Activated naive CD4-positive, alpha-beta T cell treated with anti-CD3 and anti-CD28 coated beads, Interleukin-2, amount 50 U/mL, for 16 hours (primary cell): ENCODE data around the gene GDPD3.
"Not testable (repeated sequence)": the region's sequence is repeated elsewhere in the genome, so short reads cannot be mapped to it uniquely, and the experiment has no call there.

Experiments used
- DNase-seq: peaks from one replicate; pipeline ENCODE4 v3.0.0-alpha.2; 2020

The GDPD3 gene

DNA sequence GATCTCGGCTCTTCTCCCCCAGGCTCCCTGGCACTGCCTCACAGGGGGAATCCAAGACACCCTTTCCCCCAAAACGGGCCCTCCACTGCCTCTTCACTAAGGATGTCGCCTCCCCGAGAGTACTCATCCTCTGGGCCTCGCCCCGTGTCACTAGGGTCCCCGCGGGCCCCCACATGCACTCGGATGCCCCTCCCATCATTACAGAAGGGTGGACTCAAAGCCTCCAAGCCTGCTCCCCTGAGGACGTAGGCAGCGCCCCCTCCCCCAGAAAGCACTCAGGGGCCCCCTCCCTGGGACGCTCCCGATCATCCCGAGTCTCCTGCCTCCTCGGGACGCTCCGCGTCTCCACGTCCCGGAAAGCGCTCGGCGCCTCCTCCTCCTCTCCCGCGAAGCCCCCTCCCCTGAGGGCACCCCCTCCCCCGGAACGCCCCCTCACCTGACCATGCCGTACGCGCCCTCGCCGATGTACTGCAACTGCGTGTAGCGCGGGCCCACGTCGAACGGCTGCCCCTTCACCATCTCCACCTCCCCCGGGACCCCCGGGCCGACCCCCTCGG, 9.3 kb upstream of the GDPD3 start:
- DNase-seq = peak; percentile 18

DNA sequence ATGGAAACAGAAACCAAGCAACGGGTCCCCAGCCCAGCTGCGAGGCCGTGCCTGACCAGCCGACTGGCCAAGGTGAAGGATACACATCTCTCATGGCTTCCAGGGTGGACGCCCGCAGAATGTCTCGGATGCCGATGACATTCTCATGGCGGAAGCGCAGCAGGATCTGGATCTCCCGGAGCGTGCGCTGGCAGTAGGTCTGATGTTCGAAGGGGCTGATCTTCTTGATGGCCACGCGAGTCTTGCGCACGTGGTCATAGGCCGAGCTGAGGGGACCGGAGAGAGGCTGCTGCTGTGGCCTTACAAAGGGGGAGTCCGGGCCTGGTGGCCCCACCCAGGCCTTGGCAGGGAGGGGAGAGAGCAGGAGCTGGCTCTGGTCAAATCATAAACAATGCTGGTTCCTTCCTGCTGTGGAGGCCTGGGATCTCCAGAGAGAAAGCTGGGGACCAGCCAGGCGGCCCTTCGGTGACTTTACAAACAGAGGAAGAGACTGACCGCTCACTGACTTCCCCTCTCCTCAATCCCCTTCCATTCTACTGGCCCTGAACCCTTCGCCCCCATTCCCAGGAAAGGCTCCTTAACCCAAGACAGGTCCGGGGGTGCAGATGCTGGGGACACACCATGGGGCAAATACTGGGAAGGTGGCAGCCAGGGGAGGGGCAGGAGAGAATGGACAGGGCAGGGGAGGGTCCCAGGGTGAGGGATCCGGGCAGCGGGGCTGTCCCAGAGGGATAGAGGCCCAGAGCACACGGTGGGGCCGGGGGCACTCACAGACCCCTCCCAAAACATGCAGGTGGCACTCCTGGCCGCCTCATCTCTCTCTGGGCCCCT, 8.6 kb upstream of the GDPD3 start:
- no peak for DNase-seq

DNA sequence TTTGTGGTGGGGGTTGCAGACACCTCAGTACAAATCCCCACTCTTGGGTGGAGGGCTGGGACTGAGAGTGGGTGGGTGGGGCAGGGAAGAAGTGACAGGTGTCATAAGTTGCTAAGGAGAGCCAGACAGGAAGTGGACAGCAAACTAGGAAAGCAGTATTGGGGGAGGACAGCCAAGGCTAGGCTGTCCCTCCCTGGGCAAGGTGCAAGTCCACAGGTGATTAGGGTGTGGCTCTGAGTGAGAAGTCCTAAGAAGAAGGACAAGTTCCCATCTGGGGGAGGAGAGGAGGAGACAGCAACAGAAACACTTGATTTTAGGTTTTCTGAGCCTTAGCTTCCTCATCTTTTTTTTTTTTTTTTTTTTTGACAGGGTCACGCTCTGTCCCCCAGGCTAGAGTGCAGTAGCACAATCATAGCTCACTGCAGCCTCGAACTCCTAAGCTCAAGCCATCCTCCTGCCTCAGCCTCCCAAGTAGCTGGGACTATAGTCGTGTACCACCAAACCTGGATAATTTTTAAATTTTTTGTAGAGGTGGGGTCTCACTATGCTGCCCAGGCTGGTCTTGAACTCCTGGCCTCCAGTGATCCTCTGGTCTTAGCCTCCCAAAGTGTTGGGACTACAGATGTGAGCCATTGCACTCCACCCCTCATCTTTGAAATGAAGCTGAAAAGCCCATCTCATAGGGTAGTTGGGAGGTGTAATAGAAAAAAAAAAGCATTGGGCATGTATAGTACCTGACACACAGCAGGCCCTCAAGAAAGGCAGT, 7.2 kb upstream of the GDPD3 start:
- no peak for DNase-seq

DNA sequence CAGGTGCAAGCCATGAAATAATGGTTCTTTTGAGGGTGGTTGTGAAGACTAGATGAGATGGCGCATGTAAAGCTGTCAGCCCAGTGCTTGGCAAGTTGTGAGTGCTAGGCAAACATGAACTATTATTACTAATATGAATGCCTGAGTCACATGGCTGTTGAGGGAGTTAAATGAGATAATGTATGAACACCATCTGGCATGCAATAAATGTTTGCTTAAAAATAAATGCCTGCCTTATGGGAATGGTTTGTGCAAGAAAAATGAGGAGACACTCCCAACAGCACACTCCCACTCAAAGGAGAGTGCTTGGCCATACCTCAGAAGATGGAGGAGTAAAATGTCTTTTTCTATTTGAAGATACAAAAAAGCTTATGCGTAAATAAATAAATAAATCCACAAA, 6.1 kb upstream of the GDPD3 start:
- no peak for DNase-seq

DNA sequence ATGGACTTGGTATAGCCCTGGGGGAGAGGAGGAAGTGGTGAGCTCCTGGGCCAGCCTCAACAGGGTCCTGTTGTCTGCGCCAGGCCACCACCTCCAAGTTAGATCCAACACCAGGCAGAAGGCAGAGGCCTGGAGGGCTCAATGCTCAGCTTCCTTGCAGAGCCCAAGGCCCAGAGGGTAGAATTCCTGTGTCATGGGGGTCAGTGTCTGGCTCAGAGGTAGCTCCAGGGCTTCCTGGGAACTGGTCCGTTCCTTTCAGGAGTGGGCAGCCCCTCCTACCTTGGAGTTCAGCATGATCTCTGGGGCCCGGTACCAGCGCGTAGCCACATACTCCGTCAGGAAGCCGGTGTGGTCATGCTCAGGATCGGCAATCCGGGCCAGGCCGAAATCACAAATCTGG, 4.4 kb upstream of the GDPD3 start:
- no peak for DNase-seq

DNA sequence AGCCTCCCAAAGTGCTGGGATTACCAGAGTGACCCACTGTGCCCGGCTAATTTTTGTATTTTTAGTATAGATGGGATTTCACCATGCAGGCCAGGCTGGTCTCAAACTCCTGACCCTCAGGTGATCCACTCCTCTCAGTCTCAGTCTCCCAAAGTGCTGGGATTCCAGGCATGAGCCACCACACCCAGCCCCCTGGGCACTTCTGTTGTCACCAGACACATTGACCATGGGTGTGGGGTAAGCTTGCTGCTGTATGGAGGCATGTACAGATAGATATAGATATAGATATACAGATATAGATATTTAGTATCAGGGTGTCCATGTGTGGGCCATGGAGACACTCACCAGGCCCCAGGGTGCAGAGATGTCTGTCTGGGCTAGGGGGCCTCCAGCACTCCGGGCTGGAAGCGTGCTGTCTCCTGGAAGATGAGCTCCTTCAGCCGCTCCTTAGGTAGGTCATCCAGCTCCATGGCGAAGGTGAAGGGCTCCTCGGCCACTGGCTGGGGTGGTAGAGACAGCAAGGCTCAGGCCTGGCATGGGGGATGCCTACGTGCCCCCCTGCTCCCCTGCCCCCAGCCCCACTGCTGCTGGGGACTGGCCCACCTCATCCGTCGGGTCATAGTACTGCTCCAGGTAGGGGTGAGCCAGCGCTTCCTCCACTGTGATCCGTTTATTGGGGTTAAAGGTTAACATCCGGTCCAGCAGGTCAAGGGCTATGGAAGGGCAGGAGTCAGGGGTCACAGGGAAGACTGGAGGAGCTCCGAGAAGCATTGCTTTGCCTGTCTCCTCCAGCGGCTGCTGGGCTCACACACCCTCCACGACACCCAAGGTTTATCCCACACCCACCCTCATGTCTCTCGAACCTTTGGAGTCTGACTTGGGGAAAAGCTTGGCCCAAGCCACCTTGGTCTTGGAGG, 3.2 kb upstream of the GDPD3 start:
- DNase-seq = no peak

DNA sequence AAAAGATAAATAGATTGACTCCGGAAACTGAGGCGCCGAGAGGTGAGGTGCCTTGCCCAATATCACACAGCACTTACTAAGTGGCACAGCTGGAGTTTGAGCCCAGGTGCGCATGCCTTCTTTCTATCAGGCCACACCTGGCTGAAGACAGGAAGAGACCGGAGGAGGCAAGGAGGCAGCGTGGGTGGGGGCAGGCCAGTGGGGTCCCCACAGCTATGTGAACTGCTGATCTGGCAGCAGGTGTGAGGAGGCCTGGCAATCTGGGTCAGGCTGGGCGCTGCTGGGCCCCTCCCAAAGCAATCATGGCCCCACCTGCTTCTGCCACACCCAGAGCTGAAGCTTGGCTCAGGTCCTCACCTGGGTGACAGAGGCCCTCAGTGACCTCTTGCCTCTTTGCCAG, 1.9 kb upstream of the GDPD3 start:
- DNase-seq = no peak

DNA sequence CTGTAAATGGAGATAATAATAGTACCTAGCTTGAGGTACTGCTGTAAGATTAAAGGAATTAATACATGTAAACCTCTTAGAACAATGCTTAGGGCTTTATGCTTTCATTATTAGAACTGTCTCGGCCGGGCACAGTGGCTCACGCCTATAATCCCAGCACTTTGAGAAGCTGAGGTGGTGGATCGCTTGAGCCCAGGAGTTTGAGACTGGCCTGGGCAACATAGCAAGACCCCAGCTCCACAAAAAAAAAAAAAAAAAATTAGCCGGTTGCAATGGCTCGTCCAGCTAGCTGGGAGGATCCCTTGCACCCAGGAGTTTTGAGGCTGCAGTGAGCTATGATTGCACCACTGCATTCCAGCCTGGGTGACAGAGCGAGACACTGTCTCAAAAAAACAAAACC, 1.5 kb upstream of the GDPD3 start:
- not testable (repeated sequence) for DNase-seq

DNA sequence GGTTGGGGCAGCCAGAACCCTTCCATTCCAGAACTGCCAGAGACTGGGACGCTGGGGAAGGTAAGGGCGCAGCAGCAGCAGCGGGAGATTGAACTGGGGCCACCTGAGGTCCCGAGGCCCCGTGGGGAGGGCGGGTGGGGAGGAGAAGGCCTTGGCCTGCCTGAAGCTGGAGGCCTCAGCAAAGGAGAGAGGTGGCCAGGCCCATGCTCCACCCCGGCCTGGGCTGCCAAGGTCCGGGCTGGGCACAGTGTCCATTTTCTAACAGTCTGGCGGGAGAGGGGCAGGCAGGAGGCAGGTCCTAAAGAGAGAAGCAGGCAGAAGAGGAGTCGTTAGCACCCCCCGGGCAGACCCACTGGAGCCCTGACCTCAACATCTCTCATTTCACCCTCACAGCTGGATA, 1.1 kb upstream of the GDPD3 start:
- DNase-seq = no peak

DNA sequence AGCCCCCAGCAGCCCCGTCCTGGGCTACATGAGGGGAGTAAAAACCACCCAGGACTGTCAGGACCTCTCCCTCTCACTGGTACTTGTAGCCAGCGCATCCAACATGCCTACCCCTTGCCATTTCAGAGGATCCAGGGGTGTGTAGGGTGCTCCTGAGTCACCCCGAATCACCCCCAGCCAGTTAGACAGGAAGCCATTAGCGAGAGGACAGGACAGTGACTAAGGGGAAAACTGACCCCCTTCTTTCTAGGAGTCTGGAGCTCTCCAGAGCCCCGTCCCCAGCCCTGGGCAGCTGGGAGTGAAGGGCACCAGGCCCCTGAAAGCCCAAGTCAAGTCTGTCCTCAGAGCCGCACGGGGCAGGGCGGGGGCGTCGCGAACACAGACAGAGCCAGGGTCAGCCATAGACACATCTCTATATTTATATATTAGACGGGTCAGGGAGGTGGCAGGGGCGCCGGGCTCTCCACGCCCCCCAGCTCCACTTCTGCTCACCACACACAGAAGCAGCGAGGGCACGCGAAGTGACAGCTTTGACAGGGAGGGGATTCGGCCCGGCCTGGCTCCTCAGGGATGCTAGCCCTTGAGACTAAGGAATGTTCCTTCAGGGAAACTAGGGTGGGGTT, 485 bp upstream of the GDPD3 start:
- DNase-seq = no peak

DNA sequence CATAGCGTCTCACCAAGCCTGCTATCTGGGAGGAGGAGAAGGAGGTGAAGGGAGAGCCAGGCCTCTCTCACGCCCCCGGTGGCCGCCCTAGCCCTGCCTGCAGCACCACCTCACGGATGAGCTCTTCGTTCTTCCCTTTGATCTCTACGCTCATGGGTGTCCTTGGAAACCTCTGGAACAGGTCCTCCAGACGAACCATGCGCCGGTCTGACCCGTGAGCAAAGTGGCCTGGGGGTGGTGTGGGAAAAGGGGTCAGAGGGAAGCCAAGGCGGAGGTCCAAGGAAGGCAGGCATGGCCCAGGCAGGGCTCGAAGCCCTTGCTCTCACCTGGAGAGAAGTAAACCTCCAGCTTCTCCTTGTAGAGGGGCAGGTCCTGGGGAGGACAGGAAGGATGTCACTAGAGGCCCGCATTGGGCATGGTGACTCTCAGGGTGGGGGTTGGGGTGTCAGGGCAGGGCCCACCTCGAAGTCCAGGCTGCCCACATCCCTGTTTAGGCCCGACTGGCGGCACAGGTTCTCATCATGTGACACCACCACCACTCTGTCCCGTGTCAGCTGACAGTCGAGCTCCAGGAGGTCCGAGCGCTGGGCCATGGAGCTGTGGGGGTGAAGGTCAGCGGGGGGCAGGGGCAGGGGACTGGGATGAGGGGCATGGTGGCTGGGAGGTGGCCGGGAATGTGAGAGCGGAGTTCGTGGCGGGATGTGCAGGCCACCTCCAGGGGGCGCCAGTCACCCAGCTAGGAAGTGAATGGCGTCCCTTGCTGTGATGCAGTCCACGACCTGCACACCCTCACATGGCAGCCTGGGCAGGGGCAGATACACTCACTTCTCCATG, 923 bp downstream of the GDPD3 start:
- DNase-seq = peak; percentile 69

DNA sequence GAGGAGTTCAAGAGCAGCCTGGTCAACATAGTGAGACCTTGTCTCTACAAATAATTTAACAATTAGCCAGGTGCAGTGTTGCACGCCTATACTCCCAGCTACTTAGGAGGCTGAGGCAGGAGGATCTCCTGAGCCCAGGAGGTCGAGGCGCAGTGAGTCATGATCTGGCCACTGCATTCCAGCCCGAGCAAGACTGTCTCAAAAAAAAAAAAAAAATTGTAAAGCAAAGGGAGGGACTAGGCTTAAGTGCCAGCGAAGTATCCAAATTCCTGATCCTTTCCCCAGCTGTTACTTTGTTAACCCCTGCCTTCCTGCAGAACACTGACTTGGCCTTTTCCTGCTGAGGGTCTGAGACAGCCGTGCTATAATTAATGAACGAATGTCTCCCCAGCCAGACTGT, 2.7 kb downstream of the GDPD3 start:
- no peak for DNase-seq

DNA sequence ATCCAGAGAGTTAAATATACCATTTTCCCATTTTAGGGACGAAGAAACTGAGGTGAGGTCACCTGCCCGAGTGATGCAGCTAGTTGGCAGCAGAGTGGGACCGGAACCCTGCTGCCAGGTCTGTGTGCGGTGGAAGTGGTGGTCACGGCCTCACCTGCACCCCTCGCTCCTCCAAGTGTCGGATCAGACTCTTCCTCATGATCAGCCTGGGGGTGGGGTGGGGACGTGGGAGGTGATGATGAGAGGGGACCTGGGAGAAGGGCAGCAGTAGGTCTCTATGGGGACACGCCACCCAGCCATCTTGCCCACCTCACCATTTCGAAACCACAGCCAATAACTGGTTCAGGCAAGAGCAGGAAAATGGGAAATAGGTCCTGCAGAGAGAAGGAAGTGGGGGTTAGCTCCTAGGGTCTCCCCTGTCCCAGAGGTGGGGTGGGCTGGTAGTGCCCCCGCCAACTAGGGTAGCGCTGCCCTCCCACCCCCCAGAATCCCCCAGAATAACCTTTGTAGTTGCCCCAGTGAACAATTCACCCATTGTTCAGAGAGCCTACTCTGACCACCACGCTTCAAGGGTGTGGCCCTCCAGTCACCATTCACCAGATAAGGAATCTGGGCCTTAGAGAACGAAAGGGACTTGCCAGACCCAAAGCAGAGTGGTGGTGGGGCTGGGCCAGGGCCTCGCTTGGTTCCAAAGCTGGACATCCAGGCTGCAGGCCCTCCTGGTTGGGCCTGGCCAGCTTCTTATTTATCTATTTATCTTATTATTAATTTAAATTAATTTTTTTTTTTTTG, 5.1 kb downstream of the GDPD3 start:
- DNase-seq = no peak

DNA sequence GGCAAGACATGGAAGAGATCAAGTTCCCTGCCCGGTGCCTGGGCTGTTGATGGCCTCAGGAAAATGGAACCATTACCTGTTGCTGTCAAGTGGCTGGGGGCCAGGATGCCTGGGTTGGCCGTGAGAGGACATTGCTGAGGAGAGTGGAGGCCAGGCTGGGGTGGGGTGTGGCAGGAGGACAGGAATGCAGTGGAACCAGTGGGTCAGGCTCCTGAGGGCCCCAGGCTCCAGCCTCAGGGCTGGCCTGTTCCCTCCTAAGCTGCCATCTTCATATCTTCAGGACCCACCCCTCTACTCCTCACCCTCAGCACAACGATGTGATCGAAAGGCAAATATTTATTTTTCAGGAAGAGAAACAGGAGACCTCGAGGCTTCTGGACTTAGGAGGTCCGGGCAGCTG, 8.8 kb downstream of the GDPD3 start:
- DNase-seq = no peak

DNA sequence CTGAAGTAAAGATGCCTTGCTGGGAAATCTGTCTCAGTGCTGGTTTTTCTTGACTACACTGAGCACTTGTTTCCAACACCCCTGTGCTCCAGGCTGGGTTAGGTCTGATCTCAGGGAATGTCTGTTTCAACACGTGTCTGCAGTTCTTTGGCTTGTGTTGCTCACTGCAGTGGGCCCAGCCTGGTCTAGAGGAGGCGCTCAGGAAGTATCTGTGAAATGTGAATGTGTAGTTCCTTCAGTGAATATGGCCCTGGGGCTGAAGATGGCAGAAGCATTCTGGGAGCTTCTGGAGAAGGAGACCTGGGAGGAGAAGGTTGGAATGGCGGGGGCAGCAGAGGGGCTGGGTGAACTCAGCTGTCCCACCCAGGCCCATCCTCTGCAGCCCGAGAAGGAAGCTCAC, 9.2 kb downstream of the GDPD3 start:
- no peak for DNase-seq

DNA sequence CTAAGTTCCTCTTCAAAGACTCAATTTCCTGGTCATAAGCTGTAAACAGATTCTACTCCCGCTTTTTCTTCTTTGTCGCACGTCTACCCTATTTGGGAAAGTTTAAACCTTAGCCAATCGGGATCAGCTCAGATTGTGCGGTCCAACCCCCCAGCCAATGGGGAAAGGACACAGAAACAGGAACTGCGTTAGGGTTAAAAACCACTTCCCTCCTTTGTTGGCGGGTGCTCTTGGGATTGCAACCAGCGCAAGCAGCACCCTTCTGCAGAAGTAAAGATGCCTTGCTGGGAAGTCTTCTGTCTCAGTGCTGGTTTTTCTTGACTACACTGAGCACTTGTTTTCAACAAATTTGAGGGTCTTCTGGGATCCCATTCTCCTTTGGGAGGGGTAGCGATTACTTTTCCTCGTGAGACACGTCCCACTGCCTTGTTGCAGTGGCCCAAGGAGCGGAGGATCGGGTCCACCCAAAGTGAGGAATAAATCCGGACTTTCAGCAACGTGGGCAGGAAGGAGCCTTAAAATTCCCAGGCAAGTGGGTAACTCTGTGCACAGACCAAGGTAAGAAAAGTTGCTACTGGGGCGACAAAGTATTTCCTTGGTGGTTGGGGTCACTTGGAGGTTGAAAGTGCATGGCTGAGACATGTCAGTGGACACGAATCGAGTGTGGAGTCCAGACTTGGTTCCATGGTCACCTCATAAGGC, 16.3 kb downstream of the GDPD3 start:
- DNase-seq = no peak

DNA sequence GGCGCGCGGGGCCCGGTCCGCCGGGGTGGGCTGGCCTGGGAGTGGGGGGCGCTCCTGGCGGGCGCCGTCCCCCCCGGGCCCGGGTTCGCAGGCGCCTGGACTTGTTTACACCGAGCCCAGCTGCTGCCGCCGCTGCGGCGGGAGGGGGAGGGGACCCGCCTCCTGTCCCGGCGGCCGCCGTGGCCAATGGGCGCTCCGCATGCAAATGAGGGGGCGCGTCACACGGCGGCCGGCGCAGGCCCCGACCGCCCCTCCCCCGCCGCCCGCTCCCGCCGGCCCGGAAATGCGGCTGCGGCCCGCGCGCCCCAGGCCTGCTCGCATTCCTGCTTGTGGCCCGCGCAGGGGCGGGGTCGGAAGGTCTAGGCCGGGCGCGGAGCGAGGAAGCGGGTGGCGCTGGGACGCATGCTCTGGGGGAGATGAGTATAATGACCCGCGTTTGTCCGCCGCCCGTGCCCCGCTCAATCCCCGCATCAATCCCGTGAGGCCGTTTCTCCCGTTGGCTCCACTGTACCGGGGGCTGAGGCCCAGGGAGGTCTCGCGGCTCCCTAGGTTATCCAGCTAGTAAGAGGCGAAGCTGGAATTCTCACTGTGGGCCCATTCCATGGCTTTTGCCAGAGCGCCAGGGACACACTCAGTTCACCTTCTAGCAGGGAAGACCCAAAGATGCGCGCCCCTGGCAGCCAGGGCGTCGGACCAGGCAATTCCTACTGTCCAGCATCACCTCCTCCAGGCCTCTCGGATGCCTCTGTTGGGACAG, 17.1 kb downstream of the GDPD3 start, which contains the start of gene YPEL3:
TSS of gene YPEL3 (minus strand) at position 109 of the 757 bp plus-strand sequence. CDS start 731 bp downstream, outside the sequence.
- peak; percentile 89 for DNase-seq

DNA sequence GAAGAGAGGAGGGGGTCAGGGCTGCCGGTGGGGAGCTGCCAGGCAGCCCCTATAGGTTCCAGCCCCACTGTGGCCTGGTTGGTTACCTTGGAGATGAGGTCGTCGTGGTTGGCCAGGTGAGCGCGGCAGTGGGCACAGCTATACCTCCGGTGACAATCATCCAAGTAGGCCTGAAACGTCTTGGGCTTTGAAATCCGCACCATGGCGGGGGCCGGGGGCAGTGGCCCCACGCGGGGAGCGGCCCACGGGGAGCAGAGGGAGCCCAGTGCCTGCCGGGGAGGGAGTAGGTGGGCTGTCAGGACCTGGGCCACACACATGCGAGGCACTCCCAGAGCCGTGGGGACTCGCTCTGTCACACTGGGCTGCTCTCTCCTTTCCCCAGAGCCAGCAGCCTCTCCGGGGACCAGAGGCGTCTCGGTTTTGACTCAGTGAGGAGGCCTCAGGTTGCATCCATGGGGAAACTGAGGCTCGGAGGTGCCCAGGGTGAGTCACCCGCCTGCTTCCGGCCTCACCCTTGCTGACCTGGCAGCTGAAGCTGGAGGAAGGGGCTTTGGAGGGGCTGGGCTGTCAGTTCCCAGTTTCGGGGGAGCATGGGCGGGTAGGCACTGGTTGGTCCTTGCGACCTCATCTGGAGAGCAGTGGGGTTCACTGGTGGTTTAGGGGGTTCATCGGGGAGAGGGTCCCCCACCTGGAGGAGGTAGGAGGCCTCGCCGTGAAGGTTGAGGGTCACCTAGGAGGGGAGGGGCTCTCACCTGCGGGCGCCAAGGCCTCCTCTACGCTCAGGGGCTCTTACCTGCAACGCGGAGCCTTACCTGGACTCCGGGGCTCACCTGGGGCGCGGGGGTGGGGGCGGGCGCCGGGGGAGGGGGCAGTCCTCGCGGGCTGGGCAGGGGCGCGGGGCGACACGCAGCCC, 17.9 kb downstream of the GDPD3 start:
- no peak for DNase-seq
